ENCODE measurements around the gene PRSS2. TPM values are rescaled to one million over a fixed set of nuclear protein-coding genes. Genes with fewer than 3 reads are reported as not detected.

Gene PRSS2
- total RNA-seq, 1 experiment from 2014 or later, result 9.3 TPM

DNA sequence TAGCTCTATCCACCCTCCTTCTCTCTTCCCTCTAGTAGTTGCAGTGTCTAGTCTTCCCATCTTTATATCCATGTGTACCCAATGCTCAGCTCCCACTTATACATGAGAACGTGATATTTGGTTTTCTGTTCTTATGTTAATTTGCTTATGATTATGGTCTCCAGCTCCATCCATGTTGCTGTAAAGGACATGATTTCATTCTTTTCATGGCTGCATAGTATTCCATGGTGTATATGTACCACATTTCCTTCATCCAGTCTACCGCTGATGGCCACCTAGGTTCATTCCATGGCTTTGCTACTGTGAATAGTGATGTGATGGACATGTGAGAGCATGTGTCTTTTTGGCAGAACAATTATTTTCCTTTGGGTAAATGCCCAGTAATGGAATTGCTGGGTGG, 6.5 kb downstream of the PRSS2 start:
- Histone ChIP-seq H3K36me3 (ENCODE audit: control insufficient read depth, insufficient read depth, low read length) (no peaks in the 10 kb centered on the region), H3K9me3 (no peaks in the 10 kb centered on the region), H3K27me3 (replicated peaks; ENCODE audit: control insufficient read depth, insufficient read depth, low read length) (no peaks in the 10 kb centered on the region), H3K4me3 (ENCODE audit: low read depth, low read length) (no peak overlapping the region), H3K4me1 (no peaks in the 10 kb centered on the region)
- Mint-ChIP-seq H3K4me3 (ENCODE audit: unreplicated experiment) (no peak overlapping the region), H3K9me3 (ENCODE audit: unreplicated experiment) (peaks cover 10% of the 10 kb centered on the region), H3K36me3 (ENCODE audit: insufficient read depth, unreplicated experiment) (no peaks in the 10 kb centered on the region), H3K4me1 (ENCODE audit: low read depth, unreplicated experiment) (peaks cover 10% of the 10 kb centered on the region), H3K27ac (ENCODE audit: unreplicated experiment) (no peak overlapping the region), H3K27me3 (ENCODE audit: insufficient read depth, unreplicated experiment) (peaks cover 8% of the 10 kb centered on the region)
- CTCF ChIA-PET, result no interaction called here
- intact Hi-C loops (cut with micrococcal nuclease; ENCODE audit: unreplicated experiment), result no loop called here
- BruUV-seq (replicated peaks), result no TSS peak
- no peak for DNase-seq
- POLR2A ChIA-PET, result no interaction called here
- no peak for TF ChIP-seq CTCF (IDR thresholded peaks at IDR 0.05; ENCODE audit: insufficient read depth in 1 of 2, low read depth in 1 of 2, low read length in 1 of 2, severe bottlenecking in 1 of 2, unreplicated experiment in 1 of 2)

GRCh38 chr7:142782922-142783900, 12.4 kb downstream of the PRSS2 start:
- TF ChIP-seq CTCF (IDR thresholded peaks at IDR 0.05; ENCODE audit: insufficient read depth in 1 of 2, low read depth in 1 of 2, low read length in 1 of 2, severe bottlenecking in 1 of 2, unreplicated experiment in 1 of 2), result peak; percentile 98
- intact Hi-C loops (cut with micrococcal nuclease; ENCODE audit: unreplicated experiment), result loop anchor here (1.0 to 10.0 kb wide), 7 partner anchors 43 to 248 kb away; no protein-coding TSS in a partner anchor
- Mint-ChIP-seq H3K27ac (ENCODE audit: unreplicated experiment) (no peak overlapping the region), H3K4me1 (ENCODE audit: low read depth, unreplicated experiment) (peaks cover 16% of the 10 kb centered on the region), H3K36me3 (ENCODE audit: insufficient read depth, unreplicated experiment) (no peaks in the 10 kb centered on the region), H3K27me3 (ENCODE audit: insufficient read depth, unreplicated experiment) (peaks cover 10% of the 10 kb centered on the region), H3K4me3 (ENCODE audit: unreplicated experiment) (peak overlapping the region; percentile 63), H3K9me3 (ENCODE audit: unreplicated experiment) (no peaks in the 10 kb centered on the region)
- ChIA-PET CTCF (interaction anchor here (0.6 to 3.0 kb wide), 41 partner anchors 9 to 432 kb away, joined by 3 to 124 read pairs (median 5); partner anchors contain the start of gene PRSS2), POLR2A (no interaction called here)
- H3K27me3 ChIP-seq (replicated peaks; ENCODE audit: control insufficient read depth, insufficient read depth, low read length), result no peaks in the 10 kb centered on the region
- no peaks in the 10 kb centered on the region for H3K36me3 ChIP-seq (ENCODE audit: control insufficient read depth, insufficient read depth, low read length)
- peak; percentile 90 to 91 for DNase-seq
- H3K4me1 ChIP-seq, result no peaks in the 10 kb centered on the region
- H3K4me3 ChIP-seq (ENCODE audit: low read depth, low read length), result no peak overlapping the region
- no TSS peak for BruUV-seq (replicated peaks)
- H3K9me3 ChIP-seq, result no peaks in the 10 kb centered on the region

GRCh38 chr7:142784096-142784495, 13.3 kb downstream of the PRSS2 start:
- intact Hi-C loops (cut with micrococcal nuclease; ENCODE audit: unreplicated experiment), result loop anchor here (10.0 kb wide), 1 partner anchor 249 kb away; no protein-coding TSS in a partner anchor
- Histone ChIP-seq H3K36me3 (ENCODE audit: control insufficient read depth, insufficient read depth, low read length) (no peaks in the 10 kb centered on the region), H3K4me3 (ENCODE audit: low read depth, low read length) (no peak overlapping the region), H3K27me3 (replicated peaks; ENCODE audit: control insufficient read depth, insufficient read depth, low read length) (no peaks in the 10 kb centered on the region), H3K9me3 (no peaks in the 10 kb centered on the region), H3K4me1 (no peaks in the 10 kb centered on the region)
- no peak overlapping the region for H3K27ac Mint-ChIP-seq (ENCODE audit: unreplicated experiment)
- TF ChIP-seq CTCF (IDR thresholded peaks at IDR 0.05; ENCODE audit: insufficient read depth in 1 of 2, low read depth in 1 of 2, low read length in 1 of 2, severe bottlenecking in 1 of 2, unreplicated experiment in 1 of 2), result no peak
- POLR2A ChIA-PET, result interaction anchor here (0.6 kb wide), 1 partner anchor 266 kb away, joined by 7 read pairs; no protein-coding TSS in a partner anchor
- H3K27me3 Mint-ChIP-seq (ENCODE audit: insufficient read depth, unreplicated experiment), result peaks cover 10% of the 10 kb centered on the region
- no peak overlapping the region for H3K4me3 Mint-ChIP-seq (ENCODE audit: unreplicated experiment)
- H3K4me1 Mint-ChIP-seq (ENCODE audit: low read depth, unreplicated experiment), result peaks cover 16% of the 10 kb centered on the region
- no TSS peak for BruUV-seq (replicated peaks)
- no peaks in the 10 kb centered on the region for H3K36me3 Mint-ChIP-seq (ENCODE audit: insufficient read depth, unreplicated experiment)
- no peak for DNase-seq
- H3K9me3 Mint-ChIP-seq (ENCODE audit: unreplicated experiment), result no peaks in the 10 kb centered on the region
- CTCF ChIA-PET, result interaction anchor here (1.2 to 3.0 kb wide), 3 partner anchors 116 to 180 kb away, joined by 3 to 124 read pairs (median 23); no protein-coding TSS in a partner anchor

Data from Caco-2 (cell line).